HepG2 (cell line): Measurements from ENCODE around the gene PPP1R18. TPM values are rescaled to one million over a fixed set of nuclear protein-coding genes. Genes with fewer than 3 reads are reported as not detected.

Experiments used
- MEIS1 ChIP-seq: sonication (generic); formaldehyde crosslinking; IDR thresholded peaks from 2 replicates; pipeline ENCODE4 v1.9.0; 2021; ENCODE audit warnings: mild to moderate bottlenecking, missing genetic modification reagents, moderate library complexity, borderline replicate concordance
- NFATC3 ChIP-seq: sonication (generic); formaldehyde crosslinking; IDR thresholded peaks from 2 replicates; pipeline ENCODE4 v1.5.1; 2020; ENCODE audit warnings: mild to moderate bottlenecking, missing genetic modification reagents
- POLR2A ChIP-seq, 2 experiments: IDR thresholded peaks; 2 replicates each; pipeline ENCODE4 v1.6.1; 2011; ENCODE audit warnings: low read depth in 2 of 2, low read length in 2 of 2, mild to moderate bottlenecking in 1 of 2, moderate library complexity in 1 of 2; ENCODE audit not compliant: insufficient read depth in 1 of 2
- POLR2AphosphoS2 ChIP-seq: IDR thresholded peaks from 2 replicates; pipeline ENCODE4 v1.6.1; 2011; ENCODE audit warnings: low read depth, low read length, improper control_type of control experiment
- REXO4 ChIP-seq: sonication (generic); formaldehyde crosslinking; IDR thresholded peaks from 2 replicates; pipeline ENCODE4 v1.8.0; 2022; ENCODE audit warnings: missing genetic modification reagents, mild to moderate bottlenecking, borderline replicate concordance
- SIN3A ChIP-seq: IDR thresholded peaks from 2 replicates; pipeline ENCODE4 v1.6.1; 2011; ENCODE audit warnings: low read depth, mild to moderate bottlenecking, control low read depth, low read length, borderline replicate concordance
- WIZ ChIP-seq: sonication (generic); formaldehyde crosslinking; IDR thresholded peaks from 2 replicates; pipeline ENCODE4 v1.5.1; 2020; ENCODE audit warnings: mild to moderate bottlenecking, missing genetic modification reagents
- ZIK1 ChIP-seq: sonication (generic); formaldehyde crosslinking; IDR thresholded peaks from 2 replicates; pipeline ENCODE4 v1.5.0; 2020; ENCODE audit warnings: mild to moderate bottlenecking, low read depth, missing genetic modification reagents, borderline replicate concordance
- ZMYM2 ChIP-seq: sonication (generic); formaldehyde crosslinking; IDR thresholded peaks from 2 replicates; pipeline ENCODE4 v1.8.0; 2022; ENCODE audit warnings: mild to moderate bottlenecking, missing genetic modification reagents
- ZNF562 ChIP-seq: sonication (generic); formaldehyde crosslinking; IDR thresholded peaks from 2 replicates; pipeline ENCODE4 v1.8.0; 2022; ENCODE audit warnings: missing genetic modification reagents, borderline replicate concordance
- ZNF83 ChIP-seq: sonication (generic); formaldehyde crosslinking; IDR thresholded peaks from 2 replicates; pipeline ENCODE4 v1.4.0; 2020; ENCODE audit warnings: missing genetic modification reagents, mild to moderate bottlenecking, borderline replicate concordance
- ZSCAN25 ChIP-seq: sonication (generic); formaldehyde crosslinking; IDR thresholded peaks from 2 replicates; pipeline ENCODE4 v1.8.0; 2022; ENCODE audit warnings: mild to moderate bottlenecking, missing genetic modification reagents
- polyA plus RNA-seq, 8 experiments: library from polyadenylated mRNA; depleted of rRNA in 3 of 8; stranded (reverse) in 7 of 8; unstranded in 1 of 8; fragments of >200 nt; fragmentation: Illumina TruSeq in 4 of 8; extraction: Trizol in 4 of 8; gene quantifications; 2 replicates each; pipeline versions ENCODE4 v1.2.1 to v1.2.3, GENCODE V29; 2011 to 2016; ENCODE audit warnings: low read depth in 4 of 8, missing spikeins in 1 of 8, mixed read lengths in 1 of 8; ENCODE audit not compliant: insufficient read depth in 1 of 8
- total RNA-seq, 5 experiments: library from RNA; depleted of rRNA; stranded (reverse); fragments of >200 nt; fragmentation: Illumina TruSeq; extraction: Trizol; gene quantifications; 2 replicates each; pipeline ENCODE4 v1.2.3, GENCODE V29; 2016; ENCODE audit warnings: low read depth in 1 of 5
- TF ChIP-seq, protein P1 (sequence below): sonication (generic); formaldehyde crosslinking; conservative IDR thresholded peaks from 2 replicates; pipeline ENCODE4 v1.4.0; 2020; ENCODE audit warnings: missing genetic modification reagents
- TF ChIP-seq, protein P2 (sequence below): sonication (generic); formaldehyde crosslinking; IDR thresholded peaks from 2 replicates; pipeline ENCODE4 v1.5.0; 2020; ENCODE audit warnings: missing genetic modification reagents, mild to moderate bottlenecking, borderline replicate concordance
- TF ChIP-seq, protein P3 (sequence below): sonication (generic); formaldehyde crosslinking; conservative IDR thresholded peaks from 2 replicates; pipeline ENCODE4 v1.4.0; 2020; ENCODE audit warnings: mild to moderate bottlenecking, missing genetic modification reagents, moderate library complexity
- TF ChIP-seq, protein P4 (sequence below): sonication (generic); formaldehyde crosslinking; IDR thresholded peaks from 2 replicates; pipeline ENCODE4 v1.4.0; 2020; ENCODE audit warnings: mild to moderate bottlenecking, low read depth, missing genetic modification reagents
- TF ChIP-seq, protein P5 (sequence below): sonication (generic); formaldehyde crosslinking; IDR thresholded peaks from 2 replicates; pipeline ENCODE4 v1.4.0; 2020; ENCODE audit warnings: mild to moderate bottlenecking, missing genetic modification reagents

The PPP1R18 gene
- total and polyA plus RNA-seq, 2 of the 13 experiments (the other 11 are each of a cell fraction or from before 2014, with no cell fraction given) = 4.9 to 9.2 TPM

DNA sequence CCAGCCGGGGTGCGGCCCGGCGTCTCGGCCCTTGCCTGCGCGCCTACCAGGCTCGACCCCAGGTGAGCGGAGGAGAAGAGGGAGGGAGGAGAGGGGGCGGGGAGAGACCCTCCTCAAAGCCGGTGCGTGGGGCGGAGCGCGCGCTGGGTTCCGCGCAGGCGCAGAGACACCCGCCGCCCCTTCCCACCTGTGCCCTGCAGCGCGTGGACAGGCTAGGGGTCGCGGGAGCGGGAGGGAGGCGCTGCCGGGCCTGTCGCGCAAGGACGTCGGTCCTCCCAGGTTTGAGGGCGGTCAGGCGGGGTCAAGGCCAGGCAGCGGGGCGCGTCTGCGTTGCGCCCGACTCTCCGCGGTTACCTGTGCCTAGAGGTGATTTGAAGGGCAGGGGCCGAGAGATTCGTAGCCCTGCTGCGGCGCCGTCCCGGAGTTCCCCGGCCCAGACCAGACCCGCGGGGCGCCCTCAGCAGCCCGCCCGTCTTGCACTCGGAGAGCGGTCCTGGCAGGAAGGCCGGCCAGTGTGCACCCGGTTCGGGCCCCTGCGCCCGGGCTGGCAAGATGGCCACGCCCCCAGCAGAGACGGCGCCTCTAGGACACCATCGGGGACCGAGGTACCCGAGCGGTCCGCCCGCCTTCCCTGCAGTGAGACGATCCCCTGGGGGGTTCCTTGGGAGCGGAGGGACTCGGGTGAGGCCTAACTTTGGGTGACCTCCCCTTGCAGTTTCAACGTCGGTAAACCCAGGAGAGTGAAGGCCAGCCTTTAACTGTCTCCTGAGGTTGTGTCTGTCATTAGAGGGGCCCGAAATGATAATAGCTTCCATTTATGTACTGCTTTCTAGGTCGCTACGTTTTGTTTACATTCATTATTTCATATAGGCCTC, 39.0 kb downstream of the PPP1R18 start (continued):
- TF ChIP-seq NFATC3 (CRISPR knock-in tag) (peak; percentile 95; the same call in 1 of the 2 replicates), POLR2A (IDR thresholded peaks at IDR 0.05; ENCODE audit: insufficient read depth in 1 of 2, low read depth in 2 of 2, low read length in 2 of 2) (peak; percentile 77 to 97), REXO4 (no peak), ZIK1 (peak; percentile 81; the same call in 1 of the 2 replicates), WIZ (peak; percentile 93), ZNF562 (CRISPR knock-in tag) (no peak), ZMYM2 (CRISPR knock-in tag) (peak; percentile 87; the same call in 1 of the 2 replicates), MEIS1 (CRISPR knock-in tag) (peak; percentile 90; the same call in 1 of the 2 replicates), ZSCAN25 (peak; percentile 99), POLR2AphosphoS2 (peak; percentile 88), ZNF83 (peak; percentile 84; the same call in 1 of the 2 replicates), SIN3A (peak; percentile 64; the same call in 1 of the 2 replicates)
- TF ChIP-seq, protein P1, sequence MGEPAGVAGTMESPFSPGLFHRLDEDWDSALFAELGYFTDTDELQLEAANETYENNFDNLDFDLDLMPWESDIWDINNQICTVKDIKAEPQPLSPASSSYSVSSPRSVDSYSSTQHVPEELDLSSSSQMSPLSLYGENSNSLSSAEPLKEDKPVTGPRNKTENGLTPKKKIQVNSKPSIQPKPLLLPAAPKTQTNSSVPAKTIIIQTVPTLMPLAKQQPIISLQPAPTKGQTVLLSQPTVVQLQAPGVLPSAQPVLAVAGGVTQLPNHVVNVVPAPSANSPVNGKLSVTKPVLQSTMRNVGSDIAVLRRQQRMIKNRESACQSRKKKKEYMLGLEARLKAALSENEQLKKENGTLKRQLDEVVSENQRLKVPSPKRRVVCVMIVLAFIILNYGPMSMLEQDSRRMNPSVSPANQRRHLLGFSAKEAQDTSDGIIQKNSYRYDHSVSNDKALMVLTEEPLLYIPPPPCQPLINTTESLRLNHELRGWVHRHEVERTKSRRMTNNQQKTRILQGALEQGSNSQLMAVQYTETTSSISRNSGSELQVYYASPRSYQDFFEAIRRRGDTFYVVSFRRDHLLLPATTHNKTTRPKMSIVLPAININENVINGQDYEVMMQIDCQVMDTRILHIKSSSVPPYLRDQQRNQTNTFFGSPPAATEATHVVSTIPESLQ (CRISPR knock-in tag) = no peak
- TF ChIP-seq, protein P2, sequence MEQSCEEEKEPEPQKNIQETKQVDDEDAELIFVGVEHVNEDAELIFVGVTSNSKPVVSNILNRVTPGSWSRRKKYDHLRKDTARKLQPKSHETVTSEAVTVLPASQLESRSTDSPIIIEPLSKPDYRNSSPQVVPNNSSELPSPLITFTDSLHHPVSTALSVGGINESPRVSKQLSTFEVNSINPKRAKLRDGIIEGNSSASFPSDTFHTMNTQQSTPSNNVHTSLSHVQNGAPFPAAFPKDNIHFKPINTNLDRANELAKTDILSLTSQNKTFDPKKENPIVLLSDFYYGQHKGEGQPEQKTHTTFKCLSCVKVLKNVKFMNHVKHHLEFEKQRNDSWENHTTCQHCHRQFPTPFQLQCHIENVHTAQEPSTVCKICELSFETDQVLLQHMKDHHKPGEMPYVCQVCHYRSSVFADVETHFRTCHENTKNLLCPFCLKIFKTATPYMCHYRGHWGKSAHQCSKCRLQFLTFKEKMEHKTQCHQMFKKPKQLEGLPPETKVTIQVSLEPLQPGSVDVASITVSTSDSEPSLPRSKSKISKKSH (CRISPR knock-in tag) = peak; percentile 78
- TF ChIP-seq, protein P3, sequence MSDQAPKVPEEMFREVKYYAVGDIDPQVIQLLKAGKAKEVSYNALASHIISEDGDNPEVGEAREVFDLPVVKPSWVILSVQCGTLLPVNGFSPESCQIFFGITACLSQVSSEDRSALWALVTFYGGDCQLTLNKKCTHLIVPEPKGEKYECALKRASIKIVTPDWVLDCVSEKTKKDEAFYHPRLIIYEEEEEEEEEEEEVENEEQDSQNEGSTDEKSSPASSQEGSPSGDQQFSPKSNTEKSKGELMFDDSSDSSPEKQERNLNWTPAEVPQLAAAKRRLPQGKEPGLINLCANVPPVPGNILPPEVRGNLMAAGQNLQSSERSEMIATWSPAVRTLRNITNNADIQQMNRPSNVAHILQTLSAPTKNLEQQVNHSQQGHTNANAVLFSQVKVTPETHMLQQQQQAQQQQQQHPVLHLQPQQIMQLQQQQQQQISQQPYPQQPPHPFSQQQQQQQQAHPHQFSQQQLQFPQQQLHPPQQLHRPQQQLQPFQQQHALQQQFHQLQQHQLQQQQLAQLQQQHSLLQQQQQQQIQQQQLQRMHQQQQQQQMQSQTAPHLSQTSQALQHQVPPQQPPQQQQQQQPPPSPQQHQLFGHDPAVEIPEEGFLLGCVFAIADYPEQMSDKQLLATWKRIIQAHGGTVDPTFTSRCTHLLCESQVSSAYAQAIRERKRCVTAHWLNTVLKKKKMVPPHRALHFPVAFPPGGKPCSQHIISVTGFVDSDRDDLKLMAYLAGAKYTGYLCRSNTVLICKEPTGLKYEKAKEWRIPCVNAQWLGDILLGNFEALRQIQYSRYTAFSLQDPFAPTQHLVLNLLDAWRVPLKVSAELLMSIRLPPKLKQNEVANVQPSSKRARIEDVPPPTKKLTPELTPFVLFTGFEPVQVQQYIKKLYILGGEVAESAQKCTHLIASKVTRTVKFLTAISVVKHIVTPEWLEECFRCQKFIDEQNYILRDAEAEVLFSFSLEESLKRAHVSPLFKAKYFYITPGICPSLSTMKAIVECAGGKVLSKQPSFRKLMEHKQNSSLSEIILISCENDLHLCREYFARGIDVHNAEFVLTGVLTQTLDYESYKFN (CRISPR knock-in tag) = peak; percentile 82
- TF ChIP-seq, protein P4, sequence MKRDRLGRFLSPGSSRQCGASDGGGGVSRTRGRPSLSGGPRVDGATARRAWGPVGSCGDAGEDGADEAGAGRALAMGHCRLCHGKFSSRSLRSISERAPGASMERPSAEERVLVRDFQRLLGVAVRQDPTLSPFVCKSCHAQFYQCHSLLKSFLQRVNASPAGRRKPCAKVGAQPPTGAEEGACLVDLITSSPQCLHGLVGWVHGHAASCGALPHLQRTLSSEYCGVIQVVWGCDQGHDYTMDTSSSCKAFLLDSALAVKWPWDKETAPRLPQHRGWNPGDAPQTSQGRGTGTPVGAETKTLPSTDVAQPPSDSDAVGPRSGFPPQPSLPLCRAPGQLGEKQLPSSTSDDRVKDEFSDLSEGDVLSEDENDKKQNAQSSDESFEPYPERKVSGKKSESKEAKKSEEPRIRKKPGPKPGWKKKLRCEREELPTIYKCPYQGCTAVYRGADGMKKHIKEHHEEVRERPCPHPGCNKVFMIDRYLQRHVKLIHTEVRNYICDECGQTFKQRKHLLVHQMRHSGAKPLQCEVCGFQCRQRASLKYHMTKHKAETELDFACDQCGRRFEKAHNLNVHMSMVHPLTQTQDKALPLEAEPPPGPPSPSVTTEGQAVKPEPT (CRISPR knock-in tag) = peak; percentile 3; the same call in 1 of the 2 replicates
- TF ChIP-seq, protein P5, sequence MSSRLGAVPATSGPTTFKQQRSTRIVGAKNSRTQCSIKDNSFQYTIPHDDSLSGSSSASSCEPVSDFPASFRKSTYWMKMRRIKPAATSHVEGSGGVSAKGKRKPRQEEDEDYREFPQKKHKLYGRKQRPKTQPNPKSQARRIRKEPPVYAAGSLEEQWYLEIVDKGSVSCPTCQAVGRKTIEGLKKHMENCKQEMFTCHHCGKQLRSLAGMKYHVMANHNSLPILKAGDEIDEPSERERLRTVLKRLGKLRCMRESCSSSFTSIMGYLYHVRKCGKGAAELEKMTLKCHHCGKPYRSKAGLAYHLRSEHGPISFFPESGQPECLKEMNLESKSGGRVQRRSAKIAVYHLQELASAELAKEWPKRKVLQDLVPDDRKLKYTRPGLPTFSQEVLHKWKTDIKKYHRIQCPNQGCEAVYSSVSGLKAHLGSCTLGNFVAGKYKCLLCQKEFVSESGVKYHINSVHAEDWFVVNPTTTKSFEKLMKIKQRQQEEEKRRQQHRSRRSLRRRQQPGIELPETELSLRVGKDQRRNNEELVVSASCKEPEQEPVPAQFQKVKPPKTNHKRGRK (CRISPR knock-in tag) = peak; percentile 56; the same call in 1 of the 2 replicates
